SU-DHL-6 (cell line): ENCODE results near the gene APBA3.

Experiments used
- CTCF ChIP-seq: fragments of 200-600 bp; sonication (generic); IDR thresholded peaks from one replicate; pipeline ENCODE4 v1.5.1; 2017; ENCODE audit warnings: antibody characterized with exemption, mild to moderate bottlenecking, low read length, moderate library complexity; ENCODE audit not compliant: insufficient read depth, poor library complexity, severe bottlenecking
- EZH2phosphoT487 ChIP-seq: fragments of 200-600 bp; sonication (generic), shearing (Covaris generic); conservative IDR thresholded peaks from 2 replicates; pipeline ENCODE4 v1.6.1; 2018; ENCODE audit warnings: mild to moderate bottlenecking, antibody characterized with exemption, low read length, moderate library complexity, mixed read lengths

GRCh38 chr19:3710265-3710812 lies 51.2 kb downstream of the APBA3 start:
- TF ChIP-seq CTCF = no peak
- no peak for TF ChIP-seq EZH2phosphoT487
